ENCODE data around the gene CLN6. TPM values are rescaled to one million over a fixed set of nuclear protein-coding genes. Genes with fewer than 3 reads are reported as not detected.
A peak's percentile ranks its signal among the peaks of the same experiment; 100 is the strongest.

Gene CLN6
- total RNA-seq (2014; rRNA removed; shearing (Covaris generic)), result 32.5 and 33.7 TPM in 2 replicates

DNA sequence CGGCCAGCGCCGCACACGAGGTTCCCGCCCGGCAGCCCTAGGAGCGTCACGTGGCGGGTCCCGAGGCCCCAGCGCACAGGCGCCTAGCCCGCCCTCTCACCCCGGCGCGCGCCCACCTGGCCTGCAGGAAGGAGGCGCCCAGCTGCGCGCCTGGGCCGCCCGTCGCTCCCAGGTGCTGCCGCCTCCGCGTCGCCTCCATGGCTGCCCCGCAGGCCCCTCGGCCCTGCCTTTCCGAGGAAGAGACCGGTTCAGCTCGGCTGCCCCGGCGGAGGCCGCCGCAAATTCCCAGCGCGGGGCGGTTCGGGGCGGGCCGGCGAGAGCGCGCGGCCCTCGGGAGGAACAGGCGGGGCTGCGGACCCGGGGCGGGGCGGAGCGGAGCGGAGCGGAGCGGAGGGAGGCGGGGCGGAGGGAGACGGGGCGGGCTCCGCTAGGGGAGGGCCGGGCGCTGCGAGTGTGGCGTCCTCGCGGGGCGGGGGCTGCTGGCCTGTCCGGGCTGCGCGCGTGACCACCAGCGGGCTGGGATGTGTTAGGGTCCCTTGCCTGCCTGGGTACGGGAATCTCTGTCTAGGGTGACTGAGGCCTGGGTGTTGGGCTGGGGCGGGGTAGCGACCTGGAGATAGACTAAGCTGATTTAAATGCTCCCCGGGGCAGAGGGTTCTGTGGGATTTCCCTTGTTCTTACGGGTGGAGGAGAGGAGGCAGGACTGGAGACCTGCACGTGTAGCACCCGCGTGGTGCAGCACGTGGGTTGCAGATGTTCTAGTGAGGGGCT, at the start of gene CLN6:
TSS of gene CLN6 (minus strand) at position 343 of the 771 bp plus-strand sequence. CDS start at position 199, 144 bp downstream.
- peak; percentile 99 for DNase-seq
- H3K36me3 ChIP-seq (replicated peaks; ENCODE audit: control insufficient read depth, insufficient read depth, low read length), result no peaks in the 10 kb centered on the region

DNA sequence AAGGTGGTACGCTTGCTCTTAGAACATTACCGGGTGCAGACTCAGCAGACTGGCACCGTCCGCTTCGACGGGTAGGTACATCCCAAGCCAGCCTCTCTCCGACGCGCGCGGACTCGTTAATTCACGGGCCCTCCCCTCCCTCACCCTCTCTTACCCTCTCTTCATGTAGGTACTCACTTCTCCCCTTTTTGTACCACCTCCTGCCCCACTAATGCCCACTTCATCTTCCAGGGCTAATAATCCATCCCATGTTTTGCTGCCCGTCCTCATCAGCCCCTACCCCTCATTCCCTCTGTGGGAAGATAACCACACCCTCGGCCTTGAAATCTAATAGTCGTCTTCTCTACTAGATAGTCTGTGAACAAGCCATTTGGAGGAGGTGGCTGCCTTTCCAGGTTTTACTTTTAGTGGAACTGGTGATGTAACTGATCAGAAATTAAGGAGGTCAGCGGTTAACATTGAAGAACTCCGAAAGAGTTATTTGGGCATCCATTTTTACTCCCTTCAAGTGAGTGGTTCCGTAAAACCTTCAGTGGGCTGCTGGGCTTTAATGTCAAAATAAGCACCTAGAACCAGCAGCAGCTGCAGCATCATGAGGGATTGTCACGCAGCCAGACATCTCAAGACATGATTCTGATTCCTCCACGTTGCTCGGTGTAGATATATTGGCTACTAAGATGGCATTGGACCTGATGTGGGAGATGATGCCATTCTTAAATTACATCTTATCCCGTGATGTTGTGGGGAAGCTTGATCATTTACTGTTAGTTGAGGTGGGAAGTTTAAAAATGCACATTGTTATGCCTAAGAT, 49.3 kb upstream of the CLN6 start:
- Histone ChIP-seq H3K27me3 (ENCODE audit: control insufficient read depth, insufficient read depth, low read length) (no peaks in the 10 kb centered on the region), H3K4me3 (ENCODE audit: insufficient read depth, low read depth, low read length) (peak overlapping the region; percentile 95), H3K36me3 (replicated peaks; ENCODE audit: control insufficient read depth, insufficient read depth, low read length) (no peaks in the 10 kb centered on the region)
- DNase-seq, result no peak

More for the DNA sequence above, at the start of gene CLN6:
- no peaks in the 10 kb centered on the region for H3K27me3 ChIP-seq (ENCODE audit: control insufficient read depth, insufficient read depth, low read length)
- H3K4me3 ChIP-seq (ENCODE audit: insufficient read depth, low read depth, low read length), result peak within 1 kb of the TSS; percentile 85

DNA sequence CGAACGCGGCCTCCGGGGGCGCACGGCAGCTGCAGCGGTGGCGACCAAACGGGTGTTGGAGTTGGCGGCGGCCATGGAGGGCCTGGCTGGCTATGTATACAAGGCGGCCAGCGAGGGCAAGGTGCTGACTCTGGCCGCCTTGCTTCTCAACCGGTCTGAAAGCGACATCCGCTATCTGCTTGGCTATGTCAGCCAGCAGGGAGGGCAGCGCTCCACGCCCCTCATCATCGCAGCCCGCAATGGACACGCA, 48.7 kb upstream of the CLN6 start:
- Histone ChIP-seq H3K27me3 (ENCODE audit: control insufficient read depth, insufficient read depth, low read length) (no peaks in the 10 kb centered on the region), H3K36me3 (replicated peaks; ENCODE audit: control insufficient read depth, insufficient read depth, low read length) (no peaks in the 10 kb centered on the region), H3K4me3 (ENCODE audit: insufficient read depth, low read depth, low read length) (peak overlapping the region; percentile 95)
- no peak for DNase-seq

DNA sequence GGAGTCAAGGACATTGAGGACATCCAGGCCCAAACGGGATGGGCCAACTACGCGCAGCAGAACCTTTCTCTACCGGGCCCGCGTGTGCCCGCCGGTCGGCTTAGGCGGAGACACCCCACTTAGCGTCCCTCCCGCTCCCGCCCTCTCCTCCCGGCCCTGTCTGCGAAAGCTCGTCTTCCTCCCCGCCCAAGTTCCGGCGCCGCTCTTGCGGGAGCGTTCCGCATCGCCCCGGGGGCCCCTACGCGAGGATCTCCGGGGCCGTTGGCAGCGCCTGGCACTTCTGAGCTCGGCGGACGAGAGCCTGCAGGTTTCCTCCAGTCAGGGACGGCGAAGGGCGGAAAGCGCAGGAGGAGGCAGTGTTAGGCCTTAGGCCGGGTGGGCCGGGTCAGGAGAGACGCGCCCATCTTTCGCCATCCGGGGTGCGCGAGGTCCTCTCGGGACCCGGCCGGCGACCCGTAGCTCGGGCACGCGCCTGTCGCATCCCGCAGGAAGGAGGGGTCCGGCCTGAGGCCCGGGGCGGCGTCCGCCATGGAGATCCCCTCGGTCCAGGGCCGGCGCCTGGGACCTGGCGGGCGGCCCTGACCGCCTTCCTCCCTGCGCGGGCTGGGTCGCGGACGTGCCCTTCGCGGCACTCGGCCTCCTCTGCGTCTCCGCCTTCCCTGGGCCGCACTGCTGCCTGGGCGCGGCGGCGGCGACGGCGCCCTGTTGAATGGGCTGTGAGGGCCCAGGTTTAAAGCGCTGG, 48.2 kb upstream of the CLN6 start, which contains the start of gene FEM1B:
TSS of gene FEM1B (plus strand) at position 143 of the 742 bp plus-strand sequence. CDS start 673 bp downstream, outside the sequence.
- Histone ChIP-seq H3K27me3 (ENCODE audit: control insufficient read depth, insufficient read depth, low read length) (no peaks in the 10 kb centered on the region), H3K36me3 (replicated peaks; ENCODE audit: control insufficient read depth, insufficient read depth, low read length) (no peaks in the 10 kb centered on the region), H3K4me3 (ENCODE audit: insufficient read depth, low read depth, low read length) (peak within 1 kb of the TSS; percentile 95)
- DNase-seq, result peak; percentile 92

DNA sequence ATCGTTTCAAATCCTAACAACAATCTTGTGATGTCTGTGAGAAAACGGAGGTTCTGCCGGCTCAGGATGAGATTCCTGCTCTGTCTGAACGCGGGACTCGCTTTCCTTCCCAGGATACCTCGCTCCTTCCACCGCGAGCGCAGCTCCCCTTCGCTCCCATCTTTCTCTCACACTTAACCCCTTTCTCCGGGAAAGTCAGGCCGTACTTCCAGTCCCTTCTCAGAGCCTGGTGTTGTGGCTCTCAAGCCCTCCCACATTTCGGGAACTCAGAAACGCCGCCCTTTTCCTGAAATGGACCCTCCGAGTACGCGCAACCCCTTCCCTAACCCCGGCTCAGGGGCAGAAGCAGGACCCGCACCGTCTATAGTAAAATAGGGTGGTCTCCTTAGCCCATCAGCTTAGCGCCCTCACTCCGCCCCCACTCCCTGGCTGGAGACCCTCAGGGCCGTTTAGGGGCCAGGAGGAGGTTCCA, 47.6 kb upstream of the CLN6 start:
- Histone ChIP-seq H3K4me3 (ENCODE audit: insufficient read depth, low read depth, low read length) (peak overlapping the region; percentile 95), H3K27me3 (ENCODE audit: control insufficient read depth, insufficient read depth, low read length) (no peaks in the 10 kb centered on the region), H3K36me3 (replicated peaks; ENCODE audit: control insufficient read depth, insufficient read depth, low read length) (no peaks in the 10 kb centered on the region)
- peak; percentile 66 for DNase-seq

DNA sequence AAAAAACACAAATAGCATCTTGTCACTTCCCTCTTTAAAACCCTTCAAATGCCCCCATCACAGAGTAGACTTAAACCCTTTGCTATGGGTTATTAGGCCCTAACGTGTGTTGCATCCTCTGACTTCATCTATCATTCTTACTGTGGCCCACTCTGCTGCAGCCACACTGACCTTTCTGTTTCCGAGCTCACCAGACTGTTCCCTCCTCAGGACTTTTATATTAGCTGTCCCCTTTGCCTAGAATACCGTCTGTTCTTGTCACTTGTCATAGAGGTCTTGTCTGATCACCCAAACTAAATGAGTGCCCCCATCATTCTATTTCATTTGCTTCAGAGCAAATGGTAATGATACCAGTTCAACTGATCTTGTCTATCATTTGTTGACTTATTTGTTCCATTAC, 47.1 kb upstream of the CLN6 start:
- Histone ChIP-seq H3K4me3 (ENCODE audit: insufficient read depth, low read depth, low read length) (peak overlapping the region; percentile 95), H3K36me3 (replicated peaks; ENCODE audit: control insufficient read depth, insufficient read depth, low read length) (no peaks in the 10 kb centered on the region), H3K27me3 (ENCODE audit: control insufficient read depth, insufficient read depth, low read length) (no peaks in the 10 kb centered on the region)
- DNase-seq, result no peak

DNA sequence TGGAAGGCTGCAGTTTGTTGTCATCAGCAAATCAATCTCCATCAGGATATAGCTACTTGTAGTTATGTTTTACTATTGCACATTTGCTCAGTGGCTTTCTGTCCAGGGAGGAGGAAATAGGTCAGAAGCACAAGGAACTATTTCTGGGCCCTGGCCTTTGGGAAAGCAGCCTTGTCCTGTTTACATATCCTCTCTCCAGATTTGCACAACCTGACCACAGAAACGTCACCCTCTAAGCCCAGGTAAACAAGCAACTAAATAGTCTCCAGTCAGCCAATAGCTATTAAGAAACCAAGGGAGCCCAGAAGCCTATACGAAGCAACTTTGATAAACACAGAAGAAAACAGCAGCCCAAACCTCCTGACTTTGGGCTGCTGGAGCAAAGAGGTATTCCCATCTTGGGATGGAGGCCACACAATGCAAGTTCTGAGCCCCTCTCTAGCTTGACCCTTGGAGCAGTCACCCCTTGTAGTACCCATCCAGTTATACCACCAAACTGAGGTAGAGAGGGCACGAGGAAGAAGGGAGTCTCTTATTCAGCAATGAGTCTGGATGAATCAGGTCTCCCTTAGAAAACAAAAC, 45.7 kb upstream of the CLN6 start:
- Histone ChIP-seq H3K4me3 (ENCODE audit: insufficient read depth, low read depth, low read length) (no peak overlapping the region), H3K27me3 (ENCODE audit: control insufficient read depth, insufficient read depth, low read length) (no peaks in the 10 kb centered on the region), H3K36me3 (replicated peaks; ENCODE audit: control insufficient read depth, insufficient read depth, low read length) (no peaks in the 10 kb centered on the region)
- DNase-seq, result no peak

DNA sequence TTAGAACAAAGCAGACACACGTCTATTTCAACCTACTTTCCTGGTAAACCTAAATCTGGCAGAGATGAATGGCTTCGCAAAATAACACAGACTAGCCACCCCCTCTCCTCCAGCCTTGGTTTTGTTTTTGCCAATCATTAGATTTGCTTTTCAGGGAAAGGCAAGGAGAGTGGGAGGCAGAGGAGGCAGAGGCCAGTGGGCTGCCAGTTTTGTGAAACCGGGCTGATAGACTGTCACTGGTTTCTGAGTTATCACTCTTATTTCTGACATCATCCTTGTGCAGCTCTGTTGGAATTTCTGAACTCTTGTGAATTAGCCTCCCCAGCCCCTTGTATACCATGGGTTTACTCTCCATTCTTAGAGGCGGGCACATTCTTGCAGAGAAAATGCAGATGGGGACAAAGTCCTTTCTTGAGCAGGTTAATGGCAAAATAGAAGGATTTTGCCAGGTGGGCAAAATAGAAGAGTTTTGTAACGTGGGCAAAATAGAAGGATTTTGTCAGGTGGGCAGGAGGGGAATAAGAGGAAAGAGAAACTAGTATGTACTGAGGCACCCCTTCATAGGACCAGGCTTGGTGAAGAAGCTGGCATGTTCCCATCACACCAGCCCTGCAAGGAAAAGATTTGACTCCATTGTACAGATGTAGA, 44.8 kb upstream of the CLN6 start:
- H3K27me3 ChIP-seq (ENCODE audit: control insufficient read depth, insufficient read depth, low read length), result no peaks in the 10 kb centered on the region
- H3K36me3 ChIP-seq (replicated peaks; ENCODE audit: control insufficient read depth, insufficient read depth, low read length), result no peaks in the 10 kb centered on the region
- H3K4me3 ChIP-seq (ENCODE audit: insufficient read depth, low read depth, low read length), result no peak overlapping the region
- no peak for DNase-seq

DNA sequence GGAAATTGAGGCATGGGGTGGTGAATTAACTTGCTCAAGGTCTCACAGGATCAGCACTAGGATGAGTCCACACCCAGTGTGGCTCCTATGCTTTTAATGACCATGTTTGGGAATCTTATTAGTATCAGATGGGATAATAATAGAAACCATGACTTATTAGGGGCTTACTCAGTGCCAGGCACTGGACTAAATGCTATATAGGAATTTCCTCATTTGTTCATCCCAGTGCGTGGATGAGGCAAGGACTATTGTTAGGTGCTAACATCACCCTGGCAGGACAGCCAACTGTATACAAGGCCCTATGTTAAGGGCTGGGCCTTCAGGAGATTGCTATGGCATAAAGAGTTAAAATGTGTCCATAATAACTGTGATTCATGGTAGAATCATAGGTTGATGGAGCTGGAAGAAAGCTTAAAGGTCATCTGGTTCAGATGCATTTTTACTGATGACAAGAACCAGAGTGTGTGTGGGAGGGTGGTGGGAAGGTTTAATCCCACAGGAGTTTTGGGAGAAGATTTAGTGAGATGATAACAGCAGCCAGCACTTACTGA, 43.3 kb upstream of the CLN6 start:
- DNase-seq, result no peak
- no peaks in the 10 kb centered on the region for H3K36me3 ChIP-seq (replicated peaks; ENCODE audit: control insufficient read depth, insufficient read depth, low read length)
- H3K4me3 ChIP-seq (ENCODE audit: insufficient read depth, low read depth, low read length), result no peak overlapping the region
- no peaks in the 10 kb centered on the region for H3K27me3 ChIP-seq (ENCODE audit: control insufficient read depth, insufficient read depth, low read length)

DNA sequence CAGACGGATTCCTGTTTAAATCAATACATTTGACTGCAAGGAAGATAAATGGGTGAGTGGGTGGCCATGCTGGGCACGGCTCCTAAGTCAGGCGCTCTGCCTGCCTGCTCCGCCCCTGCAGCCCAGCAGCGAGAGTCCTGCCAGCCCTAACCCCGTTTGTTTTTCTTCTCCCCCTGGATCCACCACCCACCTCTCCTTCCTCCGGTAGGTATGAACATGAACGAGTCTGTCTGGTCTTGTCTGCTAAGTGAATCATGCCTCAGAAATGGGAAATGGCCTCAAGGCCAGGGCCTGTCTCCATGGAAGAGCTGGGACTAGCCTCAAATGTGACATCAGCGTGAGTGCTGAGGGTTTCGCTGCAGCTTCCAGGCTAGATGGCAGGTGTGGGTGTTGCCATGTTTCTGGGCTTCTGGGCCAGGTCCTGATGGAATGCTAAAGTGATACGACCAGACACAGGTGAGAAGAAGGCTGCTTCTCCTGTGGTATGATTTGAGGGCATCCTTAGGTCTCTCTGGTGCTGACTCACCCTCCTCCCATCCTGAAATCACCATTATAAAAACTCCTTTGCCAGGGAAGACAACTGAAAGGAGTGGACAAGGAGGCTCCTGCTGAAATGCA, 42.4 kb upstream of the CLN6 start:
- Histone ChIP-seq H3K4me3 (ENCODE audit: insufficient read depth, low read depth, low read length) (no peak overlapping the region), H3K36me3 (replicated peaks; ENCODE audit: control insufficient read depth, insufficient read depth, low read length) (no peaks in the 10 kb centered on the region), H3K27me3 (ENCODE audit: control insufficient read depth, insufficient read depth, low read length) (no peaks in the 10 kb centered on the region)
- peak; percentile 33 for DNase-seq

DNA sequence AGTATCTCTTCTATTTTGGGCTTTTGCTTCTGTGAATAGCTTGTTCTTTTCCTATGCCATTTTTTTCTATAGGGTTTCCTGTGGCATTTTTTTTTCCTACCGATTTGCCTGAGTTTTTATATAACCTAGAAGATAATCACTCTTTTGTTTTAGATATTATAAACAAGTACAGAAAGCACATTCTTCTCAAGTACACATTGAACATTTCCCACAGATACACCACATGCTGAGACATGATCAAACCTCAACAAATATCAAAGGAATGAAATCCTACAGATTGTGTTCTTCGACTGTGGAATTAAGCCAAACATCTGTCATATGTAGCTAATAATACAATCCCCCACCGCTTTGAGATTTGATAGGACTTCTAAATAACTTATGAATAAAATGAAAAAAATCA, 38.9 kb upstream of the CLN6 start:
- Histone ChIP-seq H3K36me3 (replicated peaks; ENCODE audit: control insufficient read depth, insufficient read depth, low read length) (no peaks in the 10 kb centered on the region), H3K4me3 (ENCODE audit: insufficient read depth, low read depth, low read length) (no peak overlapping the region), H3K27me3 (ENCODE audit: control insufficient read depth, insufficient read depth, low read length) (no peaks in the 10 kb centered on the region)
- no peak for DNase-seq

DNA sequence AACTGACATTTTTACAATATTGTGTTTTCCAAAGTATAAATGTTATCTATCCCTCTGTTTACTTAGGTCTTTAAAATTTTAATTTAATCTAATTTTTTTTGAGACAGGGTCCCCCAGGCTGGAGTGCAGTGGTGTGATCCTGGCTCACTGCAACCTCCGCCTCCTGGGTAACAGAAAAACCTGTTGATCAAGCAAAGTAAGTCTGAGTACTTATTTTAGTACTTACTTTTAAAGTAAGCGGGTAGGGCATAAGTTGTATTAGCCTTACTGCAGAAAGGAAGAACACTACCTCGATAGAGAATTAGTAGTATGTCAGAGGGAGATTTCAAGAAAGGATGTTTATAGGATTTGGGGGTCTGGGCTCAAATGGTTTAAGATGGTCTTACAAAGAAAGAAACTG, 36.1 kb upstream of the CLN6 start:
- H3K4me3 ChIP-seq (ENCODE audit: insufficient read depth, low read depth, low read length), result no peak overlapping the region
- no peaks in the 10 kb centered on the region for H3K27me3 ChIP-seq (ENCODE audit: control insufficient read depth, insufficient read depth, low read length)
- H3K36me3 ChIP-seq (replicated peaks; ENCODE audit: control insufficient read depth, insufficient read depth, low read length), result no peaks in the 10 kb centered on the region
- DNase-seq, result no peak

DNA sequence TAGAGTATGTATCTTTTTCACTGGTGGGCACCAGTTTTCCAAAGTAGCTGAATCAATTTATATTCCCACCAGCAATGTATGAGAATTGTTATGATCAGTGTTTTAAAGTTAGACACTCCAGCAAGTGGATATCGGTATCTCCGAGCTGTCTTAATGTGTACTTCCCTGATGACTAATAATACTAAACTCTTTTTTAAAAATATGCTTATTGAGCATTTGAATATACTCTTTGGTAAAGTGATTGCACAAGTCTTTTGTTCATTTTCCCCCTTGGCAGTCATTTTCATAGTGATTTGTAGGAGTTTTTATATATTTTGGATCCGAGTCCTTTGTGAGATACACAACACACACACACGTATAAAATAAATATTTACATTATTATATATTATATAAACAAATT, 35.6 kb upstream of the CLN6 start:
- Histone ChIP-seq H3K4me3 (ENCODE audit: insufficient read depth, low read depth, low read length) (no peak overlapping the region), H3K36me3 (replicated peaks; ENCODE audit: control insufficient read depth, insufficient read depth, low read length) (no peaks in the 10 kb centered on the region), H3K27me3 (ENCODE audit: control insufficient read depth, insufficient read depth, low read length) (no peaks in the 10 kb centered on the region)
- no peak for DNase-seq
